ENCODE measurements around the gene GLCE.

The GLCE gene

DNA sequence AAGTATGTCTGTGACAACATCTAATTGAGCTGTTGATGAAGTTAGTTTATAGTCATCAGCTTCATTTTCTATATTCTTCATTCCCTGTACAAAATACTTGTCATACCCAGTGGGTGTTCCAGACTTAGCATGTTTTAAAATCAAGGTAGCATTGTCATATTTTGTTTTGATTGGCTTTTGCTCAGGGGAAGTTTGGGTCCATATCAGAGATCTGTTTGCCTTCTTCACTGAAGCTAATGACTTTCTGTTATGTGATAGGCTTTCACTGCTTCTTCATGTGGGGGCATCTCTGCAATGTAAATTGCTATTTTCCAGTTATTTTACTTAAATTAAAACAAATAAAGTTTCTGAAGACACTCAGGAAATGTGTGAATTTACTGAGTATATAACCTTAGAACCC, 15.1 kb downstream of the GLCE start:
- Histone ChIP-seq H2BK120ac (ENCODE audit: low read depth, low read length) (no peak overlapping the region), H2AK5ac (ENCODE audit: low read depth, low read length) (no peak overlapping the region), H3K9me3 (replicated peaks in 1 of 2; ENCODE audit: control insufficient read depth in 2 of 2, insufficient read depth in 1 of 2, low read depth in 1 of 2, low read length in 2 of 2) (no peaks in the 10 kb centered on the region), H3K4me1 (ENCODE audit: control insufficient read depth in 2 of 2, insufficient read depth in 1 of 2, low read depth in 1 of 2, low read length in 2 of 2) (no peaks in the 10 kb centered on the region), H3K27me3 (ENCODE audit: control insufficient read depth in 3 of 3, insufficient read depth in 3 of 3, low read depth in 1 of 3, low read length in 3 of 3) (no peaks in the 10 kb centered on the region), H3K18ac (ENCODE audit: low read length) (no peak overlapping the region), H3K79me1 (ENCODE audit: low read depth, low read length) (no peaks in the 10 kb centered on the region), H3K9ac (ENCODE audit: low read depth, low read length, poor library complexity) (no peak overlapping the region), H2BK12ac (ENCODE audit: low read length) (no peak overlapping the region), H3K23ac (ENCODE audit: low read depth, low read length, poor library complexity) (no peak overlapping the region), H3K4me2 (ENCODE audit: insufficient read depth, low read length, poor library complexity, severe bottlenecking) (no peak overlapping the region), H3K14ac (ENCODE audit: low read length) (no peak overlapping the region), H3K36me3 (replicated peaks in 1 of 2; ENCODE audit: control insufficient read depth in 2 of 2, insufficient read depth in 2 of 2, low read length in 2 of 2) (no peaks in the 10 kb centered on the region), H2BK5ac (ENCODE audit: low read length) (no peak overlapping the region), H4K8ac (ENCODE audit: low read depth, low read length) (no peak overlapping the region), H4K91ac (ENCODE audit: low read depth, low read length, poor library complexity) (no peak overlapping the region), H3K4me3 (ENCODE audit: low read length in 2 of 2) (no peak overlapping the region), H2BK15ac (ENCODE audit: low read length) (no peak overlapping the region), H3K27ac (replicated peaks; ENCODE audit: low read length) (no peak overlapping the region), H2AFZ (ENCODE audit: low read length) (no peak overlapping the region), H3K4ac (ENCODE audit: low read length) (no peak overlapping the region)
- no peak for DNase-seq (ENCODE audit: low spot score)

DNA sequence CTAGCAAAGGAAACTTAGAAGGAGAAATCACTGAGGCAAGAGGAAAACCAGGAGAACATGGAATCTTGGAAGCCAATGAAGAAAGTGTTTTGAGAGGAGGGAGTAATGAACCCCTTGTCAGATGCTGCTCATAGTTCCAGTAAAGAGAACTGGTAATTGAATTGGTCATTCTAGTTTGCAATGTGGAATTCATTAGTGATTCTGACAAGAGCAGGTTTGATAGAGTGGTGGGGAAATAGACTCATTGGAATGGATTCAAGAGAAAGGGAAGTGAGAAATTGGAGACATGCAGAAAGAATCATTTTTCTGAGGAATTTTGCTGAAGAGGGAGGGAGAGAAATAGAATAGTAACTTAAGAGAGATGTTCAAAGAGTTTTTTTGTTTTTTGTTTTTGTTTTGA, 21.0 kb downstream of the GLCE start:
- Histone ChIP-seq H3K4me3 (ENCODE audit: low read length in 2 of 2) (no peak overlapping the region), H3K23ac (ENCODE audit: low read depth, low read length, poor library complexity) (no peak overlapping the region), H3K36me3 (replicated peaks in 1 of 2; ENCODE audit: control insufficient read depth in 2 of 2, insufficient read depth in 2 of 2, low read length in 2 of 2) (no peaks in the 10 kb centered on the region), H2BK120ac (ENCODE audit: low read depth, low read length) (no peak overlapping the region), H3K27ac (replicated peaks; ENCODE audit: low read length) (no peak overlapping the region), H3K4ac (ENCODE audit: low read length) (no peak overlapping the region), H3K9me3 (replicated peaks in 1 of 2; ENCODE audit: control insufficient read depth in 2 of 2, insufficient read depth in 1 of 2, low read depth in 1 of 2, low read length in 2 of 2) (no peaks in the 10 kb centered on the region), H2BK12ac (ENCODE audit: low read length) (no peak overlapping the region), H3K79me1 (ENCODE audit: low read depth, low read length) (no peaks in the 10 kb centered on the region), H3K18ac (ENCODE audit: low read length) (no peak overlapping the region), H2AK5ac (ENCODE audit: low read depth, low read length) (no peak overlapping the region), H2BK5ac (ENCODE audit: low read length) (no peak overlapping the region), H2AFZ (ENCODE audit: low read length) (no peak overlapping the region), H4K8ac (ENCODE audit: low read depth, low read length) (no peak overlapping the region), H3K27me3 (ENCODE audit: control insufficient read depth in 3 of 3, insufficient read depth in 3 of 3, low read depth in 1 of 3, low read length in 3 of 3) (no peaks in the 10 kb centered on the region), H3K9ac (ENCODE audit: low read depth, low read length, poor library complexity) (no peak overlapping the region), H3K4me1 (ENCODE audit: control insufficient read depth in 2 of 2, insufficient read depth in 1 of 2, low read depth in 1 of 2, low read length in 2 of 2) (peaks cover 0 to 2% of the 10 kb centered on the region in 2 donors), H3K14ac (ENCODE audit: low read length) (no peak overlapping the region), H2BK15ac (ENCODE audit: low read length) (no peak overlapping the region), H3K4me2 (ENCODE audit: insufficient read depth, low read length, poor library complexity, severe bottlenecking) (no peak overlapping the region), H4K91ac (ENCODE audit: low read depth, low read length, poor library complexity) (no peak overlapping the region)
- no peak for DNase-seq (ENCODE audit: low spot score)

DNA sequence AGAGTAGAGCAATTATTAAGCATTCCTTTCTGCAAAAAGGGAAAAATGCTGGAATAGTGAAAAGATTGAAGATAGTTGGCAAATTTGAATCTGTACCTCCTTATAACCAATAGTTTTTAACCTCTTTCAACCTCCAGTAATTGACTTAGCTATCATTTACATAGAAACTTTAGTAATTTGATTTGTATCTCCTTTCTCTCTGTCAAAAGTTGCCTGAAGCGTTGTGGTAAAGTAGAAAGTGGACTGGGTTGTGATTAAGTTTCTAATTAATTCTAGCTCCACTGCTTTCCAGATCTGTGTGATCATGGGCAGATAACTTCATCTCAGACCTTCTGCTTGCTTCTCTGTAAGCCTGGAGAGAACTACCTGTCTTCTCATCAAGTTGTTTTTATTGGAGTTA, 24.8 kb downstream of the GLCE start:
- H3K23ac ChIP-seq (ENCODE audit: low read depth, low read length, poor library complexity) = no peak overlapping the region
- no peak overlapping the region for H2AFZ ChIP-seq (ENCODE audit: low read length)
- H3K4me2 ChIP-seq (ENCODE audit: insufficient read depth, low read length, poor library complexity, severe bottlenecking) = no peak overlapping the region
- H3K4ac ChIP-seq (ENCODE audit: low read length) = no peak overlapping the region
- no peak overlapping the region for H2BK15ac ChIP-seq (ENCODE audit: low read length)
- H2BK12ac ChIP-seq (ENCODE audit: low read length) = no peak overlapping the region
- H3K18ac ChIP-seq (ENCODE audit: low read length) = no peak overlapping the region
- no peak overlapping the region for H2BK5ac ChIP-seq (ENCODE audit: low read length)
- no peak overlapping the region for H4K91ac ChIP-seq (ENCODE audit: low read depth, low read length, poor library complexity)
- H3K9ac ChIP-seq (ENCODE audit: low read depth, low read length, poor library complexity) = no peak overlapping the region
- no peaks in the 10 kb centered on the region for H3K9me3 ChIP-seq (replicated peaks in 1 of 2; ENCODE audit: control insufficient read depth in 2 of 2, insufficient read depth in 1 of 2, low read depth in 1 of 2, low read length in 2 of 2)
- no CpG with 5 or more reads among the region's 1 CpG for WGBS, 2 donors (ENCODE audit: extremely low coverage in 2 of 2, insufficient read length in 2 of 2, insufficient replicate concordance in 1 of 2)
- H2BK120ac ChIP-seq (ENCODE audit: low read depth, low read length) = no peak overlapping the region
- no peak overlapping the region for H2AK5ac ChIP-seq (ENCODE audit: low read depth, low read length)
- no peaks in the 10 kb centered on the region for H3K27me3 ChIP-seq (ENCODE audit: control insufficient read depth in 3 of 3, insufficient read depth in 3 of 3, low read depth in 1 of 3, low read length in 3 of 3)
- peaks cover 0 to 2% of the 10 kb centered on the region in 2 donors for H3K4me1 ChIP-seq (ENCODE audit: control insufficient read depth in 2 of 2, insufficient read depth in 1 of 2, low read depth in 1 of 2, low read length in 2 of 2)
- no peak for DNase-seq (ENCODE audit: low spot score)
- H3K14ac ChIP-seq (ENCODE audit: low read length) = no peak overlapping the region
- no peak overlapping the region for H3K27ac ChIP-seq (replicated peaks; ENCODE audit: low read length)
- H3K36me3 ChIP-seq (replicated peaks in 1 of 2; ENCODE audit: control insufficient read depth in 2 of 2, insufficient read depth in 2 of 2, low read length in 2 of 2) = no peaks in the 10 kb centered on the region
- H3K79me1 ChIP-seq (ENCODE audit: low read depth, low read length) = no peaks in the 10 kb centered on the region
- no peak overlapping the region for H3K4me3 ChIP-seq (ENCODE audit: low read length in 2 of 2)
- no peak overlapping the region for H4K8ac ChIP-seq (ENCODE audit: low read depth, low read length)

DNA sequence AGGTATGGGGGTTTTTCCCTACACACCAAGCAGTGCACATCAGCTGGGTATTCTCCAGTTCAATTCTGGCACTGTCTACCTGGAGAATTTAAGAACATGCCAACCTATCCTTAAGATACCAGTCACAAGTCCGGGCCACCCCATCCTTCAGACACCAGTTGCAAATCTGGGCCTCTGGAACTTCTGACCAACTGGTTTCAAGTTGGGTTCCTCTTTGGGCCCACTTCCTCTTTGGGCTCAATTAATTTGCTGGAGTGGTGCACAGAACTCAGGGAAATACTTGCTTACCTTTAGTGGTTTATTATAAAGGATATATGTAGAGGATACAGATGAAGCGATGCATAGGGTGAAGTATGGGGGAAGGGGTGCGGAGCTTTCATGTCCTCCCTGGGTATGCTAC, 25.3 kb downstream of the GLCE start:
- H3K79me1 ChIP-seq (ENCODE audit: low read depth, low read length) = no peaks in the 10 kb centered on the region
- no peak overlapping the region for H3K4ac ChIP-seq (ENCODE audit: low read length)
- H2AFZ ChIP-seq (ENCODE audit: low read length) = no peak overlapping the region
- H3K18ac ChIP-seq (ENCODE audit: low read length) = no peak overlapping the region
- H2BK15ac ChIP-seq (ENCODE audit: low read length) = no peak overlapping the region
- no peaks in the 10 kb centered on the region for H3K36me3 ChIP-seq (replicated peaks in 1 of 2; ENCODE audit: control insufficient read depth in 2 of 2, insufficient read depth in 2 of 2, low read length in 2 of 2)
- no peak overlapping the region for H2BK12ac ChIP-seq (ENCODE audit: low read length)
- peaks cover 0 to 2% of the 10 kb centered on the region in 2 donors for H3K4me1 ChIP-seq (ENCODE audit: control insufficient read depth in 2 of 2, insufficient read depth in 1 of 2, low read depth in 1 of 2, low read length in 2 of 2)
- H2BK5ac ChIP-seq (ENCODE audit: low read length) = no peak overlapping the region
- no peak overlapping the region for H2AK5ac ChIP-seq (ENCODE audit: low read depth, low read length)
- H3K14ac ChIP-seq (ENCODE audit: low read length) = no peak overlapping the region
- H2BK120ac ChIP-seq (ENCODE audit: low read depth, low read length) = no peak overlapping the region
- H3K4me3 ChIP-seq (ENCODE audit: low read length in 2 of 2) = no peak overlapping the region
- H3K9ac ChIP-seq (ENCODE audit: low read depth, low read length, poor library complexity) = no peak overlapping the region
- no peak overlapping the region for H3K23ac ChIP-seq (ENCODE audit: low read depth, low read length, poor library complexity)
- H3K27me3 ChIP-seq (ENCODE audit: control insufficient read depth in 3 of 3, insufficient read depth in 3 of 3, low read depth in 1 of 3, low read length in 3 of 3) = no peaks in the 10 kb centered on the region
- no peak for DNase-seq (ENCODE audit: low spot score)
- no peak overlapping the region for H3K27ac ChIP-seq (replicated peaks; ENCODE audit: low read length)
- H3K9me3 ChIP-seq (replicated peaks in 1 of 2; ENCODE audit: control insufficient read depth in 2 of 2, insufficient read depth in 1 of 2, low read depth in 1 of 2, low read length in 2 of 2) = peaks cover 0 to 2% of the 10 kb centered on the region in 2 donors
- H4K91ac ChIP-seq (ENCODE audit: low read depth, low read length, poor library complexity) = no peak overlapping the region
- WGBS, 2 donors (ENCODE audit: extremely low coverage in 2 of 2, insufficient read length in 2 of 2, insufficient replicate concordance in 1 of 2) = no CpG with 5 or more reads among the region's 3 CpGs
- H4K8ac ChIP-seq (ENCODE audit: low read depth, low read length) = no peak overlapping the region
- H3K4me2 ChIP-seq (ENCODE audit: insufficient read depth, low read length, poor library complexity, severe bottlenecking) = no peak overlapping the region

Measured in neuronal stem cell (in vitro differentiated cells).